ENCODE results near the gene XRCC1.
"Not testable (repeated sequence)": the region's sequence is repeated elsewhere in the genome, so short reads cannot be mapped to it uniquely, and the experiment has no call there.

The XRCC1 gene

GRCh38 chr19:43555185-43555770 lies 20.0 kb downstream of the XRCC1 start:
- Histone ChIP-seq H3K9me3 (ENCODE audit: control insufficient read depth in 2 of 2, low read length in 2 of 2) (no peaks in the 10 kb centered on the region), H3K36me3 (ENCODE audit: control insufficient read depth in 2 of 2, insufficient read depth in 2 of 2, low read length in 2 of 2) (peaks cover 30 to 43% of the 10 kb centered on the region in 2 donors), H3K4me1 (ENCODE audit: control insufficient read depth, insufficient read depth, low read length) (no peaks in the 10 kb centered on the region), H3K4me3 (ENCODE audit: low read length in 2 of 2) (no peak overlapping the region), H3K27ac (ENCODE audit: low read length) (no peak overlapping the region), H3K9ac (ENCODE audit: low read length in 2 of 2) (no peak overlapping the region), H3K27me3 (ENCODE audit: control insufficient read depth in 1 of 2, insufficient read depth in 2 of 2, low read length in 2 of 2) (no peaks in the 10 kb centered on the region)

DNA sequence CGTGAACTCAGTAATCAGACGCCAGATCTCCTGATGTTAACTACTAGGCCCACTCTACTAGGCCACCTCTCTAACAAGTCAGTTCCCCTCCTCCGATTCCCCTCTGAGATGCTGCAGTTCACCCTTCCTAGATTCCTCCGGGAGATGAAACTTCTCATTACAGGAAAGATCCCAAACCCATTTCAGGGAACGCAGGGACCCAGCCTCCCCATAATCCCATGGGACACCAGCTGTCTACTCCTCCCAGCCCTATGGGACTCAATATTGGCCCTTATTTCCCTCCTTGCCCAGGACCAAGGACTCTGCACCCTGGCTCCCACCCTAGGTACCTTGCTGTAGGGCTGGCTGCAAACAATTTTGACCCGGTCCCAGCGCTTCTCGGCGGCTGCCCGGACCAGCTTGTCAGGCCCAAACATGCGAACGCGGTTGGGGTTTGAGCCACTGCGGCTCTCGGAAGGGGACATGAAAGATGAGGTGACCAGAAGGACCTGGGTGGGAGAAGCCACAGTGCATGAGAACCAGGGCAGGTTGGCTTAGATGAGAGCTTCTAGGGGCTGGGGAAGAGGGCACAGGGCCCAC lies 20.9 kb downstream of the XRCC1 start:
- no peak overlapping the region for H3K9ac ChIP-seq (ENCODE audit: low read length in 2 of 2)
- no peak overlapping the region for H3K4me3 ChIP-seq (ENCODE audit: low read length in 2 of 2)
- H3K27me3 ChIP-seq (ENCODE audit: control insufficient read depth in 1 of 2, insufficient read depth in 2 of 2, low read length in 2 of 2): no peaks in the 10 kb centered on the region
- no peaks in the 10 kb centered on the region for H3K9me3 ChIP-seq (ENCODE audit: control insufficient read depth in 2 of 2, low read length in 2 of 2)
- no peaks in the 10 kb centered on the region for H3K4me1 ChIP-seq (ENCODE audit: control insufficient read depth, insufficient read depth, low read length)
- no peak overlapping the region for H3K27ac ChIP-seq (ENCODE audit: low read length)
- H3K36me3 ChIP-seq (ENCODE audit: control insufficient read depth in 2 of 2, insufficient read depth in 2 of 2, low read length in 2 of 2): peaks cover 39 to 45% of the 10 kb centered on the region in 2 donors

- no peak overlapping the region for H3K27ac ChIP-seq (ENCODE audit: low read length)
- H3K27me3 ChIP-seq (ENCODE audit: control insufficient read depth in 1 of 2, insufficient read depth in 2 of 2, low read length in 2 of 2): no peaks in the 10 kb centered on the region
- peaks cover 40 to 46% of the 10 kb centered on the region in 2 donors for H3K36me3 ChIP-seq (ENCODE audit: control insufficient read depth in 2 of 2, insufficient read depth in 2 of 2, low read length in 2 of 2)
These were observed 21.7 kb downstream of the XRCC1 start for GRCh38 chr19:43553656-43554055.

GRCh38 chr19:43552616-43553015 lies 22.7 kb downstream of the XRCC1 start:
- no peak overlapping the region for H3K4me3 ChIP-seq (ENCODE audit: low read length in 2 of 2)
- H3K4me1 ChIP-seq (ENCODE audit: control insufficient read depth, insufficient read depth, low read length): no peaks in the 10 kb centered on the region
- peaks cover 40 to 44% of the 10 kb centered on the region in 2 donors for H3K36me3 ChIP-seq (ENCODE audit: control insufficient read depth in 2 of 2, insufficient read depth in 2 of 2, low read length in 2 of 2)
- no peaks in the 10 kb centered on the region for H3K9me3 ChIP-seq (ENCODE audit: control insufficient read depth in 2 of 2, low read length in 2 of 2)
- no peak overlapping the region for H3K27ac ChIP-seq (ENCODE audit: low read length)
- H3K27me3 ChIP-seq (ENCODE audit: control insufficient read depth in 1 of 2, insufficient read depth in 2 of 2, low read length in 2 of 2): no peaks in the 10 kb centered on the region
- H3K9ac ChIP-seq (ENCODE audit: low read length in 2 of 2): no peak overlapping the region

More at GRCh38 chr19:43553656-43554055, 21.7 kb downstream of the XRCC1 start:
- no peak overlapping the region for H3K9ac ChIP-seq (ENCODE audit: low read length in 2 of 2)
- no peak overlapping the region for H3K4me3 ChIP-seq (ENCODE audit: low read length in 2 of 2)
- no peaks in the 10 kb centered on the region for H3K9me3 ChIP-seq (ENCODE audit: control insufficient read depth in 2 of 2, low read length in 2 of 2)
- no peaks in the 10 kb centered on the region for H3K4me1 ChIP-seq (ENCODE audit: control insufficient read depth, insufficient read depth, low read length)

DNA sequence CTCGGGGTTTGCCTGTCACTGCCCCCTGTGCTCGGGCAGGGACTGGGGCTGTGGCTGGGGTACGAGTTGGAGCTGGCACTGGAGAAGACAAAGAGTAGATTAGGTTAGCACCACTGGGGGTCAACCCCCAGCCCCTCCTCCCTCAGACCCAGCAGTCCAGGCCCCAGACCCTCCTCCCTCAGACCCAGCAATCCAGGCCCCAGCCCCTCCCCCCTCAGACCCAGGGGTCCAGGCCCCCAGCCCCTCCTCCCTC lies 23.2 kb downstream of the XRCC1 start:
- no peak overlapping the region for H3K9ac ChIP-seq (ENCODE audit: low read length in 2 of 2)
- peaks cover 40 to 42% of the 10 kb centered on the region in 2 donors for H3K36me3 ChIP-seq (ENCODE audit: control insufficient read depth in 2 of 2, insufficient read depth in 2 of 2, low read length in 2 of 2)
- H3K27me3 ChIP-seq (ENCODE audit: control insufficient read depth in 1 of 2, insufficient read depth in 2 of 2, low read length in 2 of 2): no peaks in the 10 kb centered on the region
- H3K27ac ChIP-seq (ENCODE audit: low read length): no peak overlapping the region
- H3K4me1 ChIP-seq (ENCODE audit: control insufficient read depth, insufficient read depth, low read length): no peaks in the 10 kb centered on the region
- no peaks in the 10 kb centered on the region for H3K9me3 ChIP-seq (ENCODE audit: control insufficient read depth in 2 of 2, low read length in 2 of 2)
- no peak overlapping the region for H3K4me3 ChIP-seq (ENCODE audit: low read length in 2 of 2)

DNA sequence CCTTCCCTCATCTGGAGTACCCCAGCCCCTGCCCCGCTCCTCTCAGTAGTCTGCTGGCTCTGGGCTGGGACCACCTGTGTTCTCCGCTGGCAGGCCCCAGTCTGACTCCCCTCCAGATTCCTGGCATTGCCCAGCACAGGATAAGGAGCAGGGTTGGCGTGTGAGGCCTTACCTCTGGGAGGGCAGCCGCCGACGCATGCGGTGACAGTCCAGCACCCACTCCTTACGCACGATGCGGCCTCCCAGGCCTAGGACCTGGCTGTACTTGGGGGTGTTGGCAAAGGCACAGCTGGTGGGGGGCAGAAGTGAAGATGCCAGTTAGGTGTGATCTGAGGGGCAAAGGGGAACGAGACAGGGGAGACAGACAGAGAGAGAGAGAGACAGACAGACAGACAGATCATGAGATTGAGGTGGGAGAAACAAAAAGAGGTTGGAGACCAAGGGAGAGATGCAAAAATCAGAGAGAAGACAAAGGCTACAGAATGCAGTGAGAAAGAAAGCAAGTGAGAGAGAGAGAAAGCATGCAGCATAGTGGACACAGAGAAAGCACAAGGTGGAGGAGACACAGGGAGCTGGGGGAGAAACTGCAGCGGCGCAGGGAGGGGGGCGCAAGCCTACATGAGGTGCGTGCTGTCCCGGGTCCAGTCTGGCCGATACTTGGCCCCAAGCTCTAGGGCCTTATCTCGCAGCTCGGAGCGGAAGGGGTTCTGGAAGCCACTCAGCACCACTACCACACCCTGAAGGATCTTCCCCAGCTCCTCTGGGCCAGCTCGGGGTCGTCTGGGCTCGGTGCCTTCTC lies 23.7 kb downstream of the XRCC1 start:
- Histone ChIP-seq H3K4me1 (ENCODE audit: control insufficient read depth, insufficient read depth, low read length) (no peaks in the 10 kb centered on the region), H3K27ac (ENCODE audit: low read length) (no peak overlapping the region), H3K9ac (ENCODE audit: low read length in 2 of 2) (no peak overlapping the region), H3K27me3 (ENCODE audit: control insufficient read depth in 1 of 2, insufficient read depth in 2 of 2, low read length in 2 of 2) (no peaks in the 10 kb centered on the region), H3K9me3 (ENCODE audit: control insufficient read depth in 2 of 2, low read length in 2 of 2) (no peaks in the 10 kb centered on the region), H3K36me3 (ENCODE audit: control insufficient read depth in 2 of 2, insufficient read depth in 2 of 2, low read length in 2 of 2) (peaks cover 42 to 45% of the 10 kb centered on the region in 2 donors), H3K4me3 (ENCODE audit: low read length in 2 of 2) (no peak overlapping the region)

- Histone ChIP-seq H3K27ac (ENCODE audit: low read length) (no peak overlapping the region), H3K4me1 (ENCODE audit: control insufficient read depth, insufficient read depth, low read length) (no peaks in the 10 kb centered on the region), H3K36me3 (ENCODE audit: control insufficient read depth in 2 of 2, insufficient read depth in 2 of 2, low read length in 2 of 2) (peaks cover 37 to 54% of the 10 kb centered on the region in 2 donors), H3K9me3 (ENCODE audit: control insufficient read depth in 2 of 2, low read length in 2 of 2) (no peaks in the 10 kb centered on the region), H3K4me3 (ENCODE audit: low read length in 2 of 2) (no peak overlapping the region), H3K9ac (ENCODE audit: low read length in 2 of 2) (no peak overlapping the region), H3K27me3 (ENCODE audit: control insufficient read depth in 1 of 2, insufficient read depth in 2 of 2, low read length in 2 of 2) (no peaks in the 10 kb centered on the region)
These were observed 26.6 kb downstream of the XRCC1 start for GRCh38 chr19:43548706-43549105.

DNA sequence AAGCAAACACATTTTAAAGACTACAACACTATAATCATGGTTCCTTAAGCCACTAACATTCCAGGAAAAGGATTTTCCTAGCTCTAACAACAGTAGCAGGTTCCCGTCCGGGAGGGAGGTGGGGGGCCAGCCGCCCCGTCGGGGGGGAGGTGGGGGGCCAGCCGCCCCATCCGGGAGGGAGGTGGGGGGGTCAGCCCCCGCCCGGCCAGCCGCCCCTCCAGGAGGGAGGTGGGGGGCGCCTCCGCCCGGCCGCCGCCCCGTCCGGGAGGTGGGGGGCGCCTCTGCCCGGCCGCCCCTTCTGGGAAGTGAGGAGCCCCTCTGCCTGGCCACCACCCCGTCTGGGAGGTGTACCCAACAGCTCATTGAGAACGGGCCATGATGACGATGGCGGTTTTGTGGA lies 27.4 kb downstream of the XRCC1 start:
- H3K4me3 ChIP-seq (ENCODE audit: low read length in 2 of 2); H3K4me1 ChIP-seq (ENCODE audit: control insufficient read depth, insufficient read depth, low read length); H3K27ac ChIP-seq (ENCODE audit: low read length); H3K9me3 ChIP-seq (ENCODE audit: control insufficient read depth in 2 of 2, low read length in 2 of 2); H3K27me3 ChIP-seq (ENCODE audit: control insufficient read depth in 1 of 2, insufficient read depth in 2 of 2, low read length in 2 of 2); H3K9ac ChIP-seq (ENCODE audit: low read length in 2 of 2): not testable (repeated sequence)
- H3K36me3 ChIP-seq (ENCODE audit: control insufficient read depth in 2 of 2, insufficient read depth in 2 of 2, low read length in 2 of 2): peaks cover 38 to 58% of the 10 kb centered on the region in 2 donors

- Histone ChIP-seq H3K27me3 (ENCODE audit: control insufficient read depth in 1 of 2, insufficient read depth in 2 of 2, low read length in 2 of 2) (no peaks in the 10 kb centered on the region), H3K4me3 (ENCODE audit: low read length in 2 of 2) (no peak overlapping the region), H3K27ac (ENCODE audit: low read length) (no peak overlapping the region), H3K36me3 (ENCODE audit: control insufficient read depth in 2 of 2, insufficient read depth in 2 of 2, low read length in 2 of 2) (peaks cover 42 to 56% of the 10 kb centered on the region in 2 donors), H3K9me3 (ENCODE audit: control insufficient read depth in 2 of 2, low read length in 2 of 2) (no peaks in the 10 kb centered on the region), H3K9ac (ENCODE audit: low read length in 2 of 2) (no peak overlapping the region), H3K4me1 (ENCODE audit: control insufficient read depth, insufficient read depth, low read length) (no peaks in the 10 kb centered on the region)
These were observed 28.7 kb downstream of the XRCC1 start for GRCh38 chr19:43546581-43546980.

DNA sequence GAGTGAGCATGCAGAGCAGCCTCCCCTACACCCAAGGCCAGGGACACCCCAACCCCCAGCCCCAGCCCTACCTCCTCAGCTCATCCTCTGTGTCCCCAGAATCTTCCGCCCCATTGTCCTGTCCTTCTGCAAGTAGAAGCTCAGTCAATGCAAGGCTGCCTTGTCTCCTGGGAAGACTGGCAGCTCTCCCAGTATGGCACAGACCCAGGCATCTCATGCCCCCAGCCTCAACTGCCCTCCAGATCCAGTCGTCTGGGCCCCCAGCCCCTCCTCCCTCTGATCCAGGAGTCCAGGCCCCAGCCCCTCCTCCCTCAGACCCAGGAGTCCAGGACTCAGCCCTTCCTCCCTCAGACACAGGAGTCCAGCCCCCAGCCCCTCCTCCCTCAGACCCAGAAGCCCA lies 29.3 kb downstream of the XRCC1 start:
- Histone ChIP-seq H3K27me3 (ENCODE audit: control insufficient read depth in 1 of 2, insufficient read depth in 2 of 2, low read length in 2 of 2) (no peaks in the 10 kb centered on the region), H3K9me3 (ENCODE audit: control insufficient read depth in 2 of 2, low read length in 2 of 2) (no peaks in the 10 kb centered on the region), H3K36me3 (ENCODE audit: control insufficient read depth in 2 of 2, insufficient read depth in 2 of 2, low read length in 2 of 2) (peaks cover 39 to 50% of the 10 kb centered on the region in 2 donors), H3K9ac (ENCODE audit: low read length in 2 of 2) (no peak overlapping the region), H3K27ac (ENCODE audit: low read length) (no peak overlapping the region), H3K4me3 (ENCODE audit: low read length in 2 of 2) (no peak overlapping the region), H3K4me1 (ENCODE audit: control insufficient read depth, insufficient read depth, low read length) (no peaks in the 10 kb centered on the region)

DNA sequence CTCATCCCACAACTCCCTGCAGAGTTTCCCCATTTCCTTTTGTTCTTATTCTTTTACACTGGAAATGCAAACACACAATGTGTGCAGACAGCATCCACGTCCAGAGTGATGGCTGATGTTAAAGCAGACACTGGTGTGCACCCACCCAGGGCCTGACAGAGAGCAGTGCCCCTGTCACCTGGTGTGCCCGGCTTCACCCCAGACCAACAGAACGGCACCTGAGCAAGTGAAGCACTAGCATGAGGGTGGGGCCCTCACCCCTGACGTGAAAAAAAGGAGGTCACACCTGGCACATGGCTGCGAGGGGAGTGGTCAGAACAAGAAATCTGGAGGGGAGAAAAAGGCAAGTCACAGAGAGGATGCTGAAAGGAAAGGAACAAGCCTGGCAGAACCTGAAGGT lies 30.1 kb downstream of the XRCC1 start:
- Histone ChIP-seq H3K27ac (ENCODE audit: low read length) (no peak overlapping the region), H3K4me1 (ENCODE audit: control insufficient read depth, insufficient read depth, low read length) (no peaks in the 10 kb centered on the region), H3K36me3 (ENCODE audit: control insufficient read depth in 2 of 2, insufficient read depth in 2 of 2, low read length in 2 of 2) (peaks cover 39 to 44% of the 10 kb centered on the region in 2 donors), H3K4me3 (ENCODE audit: low read length in 2 of 2) (no peak overlapping the region), H3K9me3 (ENCODE audit: control insufficient read depth in 2 of 2, low read length in 2 of 2) (no peaks in the 10 kb centered on the region), H3K27me3 (ENCODE audit: control insufficient read depth in 1 of 2, insufficient read depth in 2 of 2, low read length in 2 of 2) (no peaks in the 10 kb centered on the region), H3K9ac (ENCODE audit: low read length in 2 of 2) (no peak overlapping the region)
